ENCODE measurements around the gene TRAF1.

The TRAF1 gene

GRCh38 chr9:120864719-120865118 is 61.9 kb downstream of the TRAF1 start:
- Histone ChIP-seq H3K4me2 (ENCODE audit: low read depth, low read length, poor library complexity, severe bottlenecking) (no peak overlapping the region), H3K9me2 (replicated peaks; ENCODE audit: low read depth, low read length) (no peaks in the 10 kb centered on the region), H3K9me3 (ENCODE audit: insufficient read depth, low read depth, low read length) (no peaks in the 10 kb centered on the region), H2AFZ (ENCODE audit: low read length) (no peak overlapping the region), H3K27me3 (ENCODE audit: insufficient read depth, low read length, poor library complexity, severe bottlenecking) (no peaks in the 10 kb centered on the region), H3K4me3 (ENCODE audit: low read length, poor library complexity, severe bottlenecking) (no peak overlapping the region), H3K9ac (ENCODE audit: low read depth, low read length, poor library complexity, severe bottlenecking) (no peak overlapping the region), H4K20me1 (ENCODE audit: insufficient read depth, low read length, poor library complexity, severe bottlenecking) (peaks cover 5% of the 10 kb centered on the region), H3K36me3 (ENCODE audit: insufficient read depth, low read length) (peaks cover 93% of the 10 kb centered on the region), H3K4me1 (ENCODE audit: insufficient read depth, low read length, poor library complexity, severe bottlenecking) (peaks cover 6% of the 10 kb centered on the region), H3F3A (ENCODE audit: low read depth) (no peaks in the 10 kb centered on the region), H3K79me2 (ENCODE audit: insufficient read depth, low read length) (peaks cover 58% of the 10 kb centered on the region; the same call in 1 of the 2 replicates)
- TF ChIP-seq CTCF (conservative IDR thresholded peaks at IDR 0.05; ENCODE audit: low read length) (no peak), EZH2phosphoT487 (IDR thresholded peaks at IDR 0.05; ENCODE audit: borderline replicate concordance) (no peak)

GRCh38 chr9:120863833-120864232 is 62.8 kb downstream of the TRAF1 start:
- peaks cover 49% of the 10 kb centered on the region; the same call in 1 of the 2 replicates for H3K79me2 ChIP-seq (ENCODE audit: insufficient read depth, low read length)
- H2AFZ ChIP-seq (ENCODE audit: low read length): no peak overlapping the region
- H3K27me3 ChIP-seq (ENCODE audit: insufficient read depth, low read length, poor library complexity, severe bottlenecking): no peaks in the 10 kb centered on the region
- peaks cover 5% of the 10 kb centered on the region for H4K20me1 ChIP-seq (ENCODE audit: insufficient read depth, low read length, poor library complexity, severe bottlenecking)
- no peaks in the 10 kb centered on the region for H3F3A ChIP-seq (ENCODE audit: low read depth)
- H3K4me1 ChIP-seq (ENCODE audit: insufficient read depth, low read length, poor library complexity, severe bottlenecking): peaks cover 6% of the 10 kb centered on the region
- no peak overlapping the region for H3K9ac ChIP-seq (ENCODE audit: low read depth, low read length, poor library complexity, severe bottlenecking)
- H3K4me2 ChIP-seq (ENCODE audit: low read depth, low read length, poor library complexity, severe bottlenecking): no peak overlapping the region
- no peaks in the 10 kb centered on the region for H3K9me3 ChIP-seq (ENCODE audit: insufficient read depth, low read depth, low read length)
- peaks cover 93% of the 10 kb centered on the region for H3K36me3 ChIP-seq (ENCODE audit: insufficient read depth, low read length)
- H3K4me3 ChIP-seq (ENCODE audit: low read length, poor library complexity, severe bottlenecking): no peak overlapping the region
- H3K9me2 ChIP-seq (replicated peaks; ENCODE audit: low read depth, low read length): no peaks in the 10 kb centered on the region
- no peak for TF ChIP-seq EZH2phosphoT487 (IDR thresholded peaks at IDR 0.05; ENCODE audit: borderline replicate concordance)
- TF ChIP-seq CTCF (conservative IDR thresholded peaks at IDR 0.05; ENCODE audit: low read length): peak; percentile 50

GRCh38 chr9:120862452-120862851 is 64.1 kb downstream of the TRAF1 start:
- Histone ChIP-seq H3K4me1 (ENCODE audit: insufficient read depth, low read length, poor library complexity, severe bottlenecking) (peaks cover 6% of the 10 kb centered on the region), H3K9ac (ENCODE audit: low read depth, low read length, poor library complexity, severe bottlenecking) (no peak overlapping the region), H3K36me3 (ENCODE audit: insufficient read depth, low read length) (peaks cover 96% of the 10 kb centered on the region), H2AFZ (ENCODE audit: low read length) (no peak overlapping the region), H3K4me3 (ENCODE audit: low read length, poor library complexity, severe bottlenecking) (no peak overlapping the region), H3F3A (ENCODE audit: low read depth) (no peaks in the 10 kb centered on the region), H3K9me3 (ENCODE audit: insufficient read depth, low read depth, low read length) (no peaks in the 10 kb centered on the region), H3K79me2 (ENCODE audit: insufficient read depth, low read length) (peaks cover 37% of the 10 kb centered on the region; the same call in 1 of the 2 replicates), H3K27me3 (ENCODE audit: insufficient read depth, low read length, poor library complexity, severe bottlenecking) (no peaks in the 10 kb centered on the region), H3K4me2 (ENCODE audit: low read depth, low read length, poor library complexity, severe bottlenecking) (no peak overlapping the region), H4K20me1 (ENCODE audit: insufficient read depth, low read length, poor library complexity, severe bottlenecking) (peaks cover 5% of the 10 kb centered on the region), H3K9me2 (replicated peaks; ENCODE audit: low read depth, low read length) (no peaks in the 10 kb centered on the region)
- no peak for TF ChIP-seq CTCF (conservative IDR thresholded peaks at IDR 0.05; ENCODE audit: low read length)
- TF ChIP-seq EZH2phosphoT487 (IDR thresholded peaks at IDR 0.05; ENCODE audit: borderline replicate concordance): no peak
